Measurements from ENCODE around the gene CHCT1. TPM values are rescaled to one million over a fixed set of nuclear protein-coding genes. Genes with fewer than 3 reads are reported as not detected.

CHCT1 gene
- total RNA-seq, 1 experiment from 2014 or later, result not detected

DNA sequence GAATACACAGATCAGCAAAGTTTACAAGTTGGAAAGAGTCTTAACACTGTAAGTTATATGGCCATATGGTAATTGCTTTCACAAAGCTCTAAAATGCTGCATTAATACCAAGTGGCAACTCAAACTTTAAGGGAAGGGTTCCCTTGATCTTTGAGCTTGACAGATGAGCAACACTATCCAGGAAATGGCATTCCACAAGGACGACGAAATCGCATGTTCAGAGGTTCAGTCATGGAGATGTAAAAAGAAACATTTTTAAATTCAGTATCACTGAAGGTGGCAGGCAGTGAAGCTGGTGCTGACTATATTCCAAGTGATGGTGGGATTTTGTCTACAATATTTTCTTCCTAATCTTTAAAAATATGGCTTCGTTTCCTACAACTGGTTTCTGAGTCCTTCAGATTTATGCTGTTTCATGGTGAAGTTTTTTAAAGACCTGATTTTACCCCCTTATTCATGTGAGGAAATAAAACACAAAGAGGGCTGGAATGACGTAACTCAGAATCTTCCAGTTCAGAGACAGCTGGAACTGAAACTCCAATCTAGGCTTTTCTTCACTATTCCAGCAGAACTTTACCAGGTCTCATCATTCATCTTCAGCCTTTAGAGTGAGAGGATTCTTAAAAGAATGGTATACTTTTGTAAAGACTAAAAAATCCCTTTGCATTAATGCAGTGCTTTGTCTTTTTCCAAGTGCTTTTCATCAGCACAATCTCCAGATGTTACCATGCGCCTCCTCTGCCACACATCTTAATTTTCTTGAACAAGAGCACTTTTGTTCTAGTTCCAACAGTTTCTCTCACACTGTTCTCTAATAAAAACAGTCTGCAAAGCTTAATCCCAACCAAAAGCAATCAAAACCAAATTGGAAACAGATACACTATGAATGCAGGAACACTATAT, 20.2 kb downstream of the CHCT1 start:
- no peaks in the 10 kb centered on the region for H3K27me3 ChIP-seq (ENCODE audit: low read length)
- H3K4me1 ChIP-seq (ENCODE audit: low read length), result peaks cover 15% of the 10 kb centered on the region
- H3K27ac ChIP-seq (ENCODE audit: low read length), result no peak overlapping the region
- H3K9me2 ChIP-seq (replicated peaks; ENCODE audit: insufficient read depth, low read length), result no peaks in the 10 kb centered on the region
- H3K4me2 ChIP-seq (ENCODE audit: low read depth, low read length, poor library complexity, severe bottlenecking), result no peak overlapping the region
- no peaks in the 10 kb centered on the region for H3K79me2 ChIP-seq (ENCODE audit: low read length)
- H2AFZ ChIP-seq (ENCODE audit: low read length), result no peak overlapping the region
- H3K9me3 ChIP-seq (ENCODE audit: low read length), result no peaks in the 10 kb centered on the region
- H4K20me1 ChIP-seq (ENCODE audit: insufficient read depth, low read depth, low read length), result no peaks in the 10 kb centered on the region
- no peak for DNase-seq
- H3K36me3 ChIP-seq (ENCODE audit: insufficient read depth, low read length), result peaks cover 13% of the 10 kb centered on the region; the same call in 1 of the 2 replicates
- no peak overlapping the region for H3K9ac ChIP-seq (ENCODE audit: low read length)
- H3K4me3 ChIP-seq (ENCODE audit: low read length), result no peak overlapping the region

DNA sequence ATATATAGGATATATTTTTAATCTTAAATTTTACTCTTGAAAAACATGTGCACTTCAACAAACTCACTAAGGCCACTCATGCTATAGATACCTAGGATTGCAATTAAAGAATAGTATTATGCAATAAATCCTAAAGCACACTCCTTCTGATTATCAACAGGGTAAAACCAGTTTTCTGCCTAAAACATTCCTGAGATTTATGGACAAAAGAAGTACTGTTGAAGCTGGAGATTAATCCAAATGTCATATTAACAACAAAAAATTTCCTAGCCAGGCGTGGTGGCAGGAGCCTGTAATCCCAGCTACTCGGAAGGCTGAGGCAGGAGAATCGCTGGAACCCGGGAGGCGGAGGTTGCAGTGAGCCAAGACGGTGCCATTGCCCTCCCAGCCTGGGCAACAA, 21.4 kb downstream of the CHCT1 start:
- H3K79me2 ChIP-seq (ENCODE audit: low read length), result no peaks in the 10 kb centered on the region
- no peak overlapping the region for H3K9ac ChIP-seq (ENCODE audit: low read length)
- DNase-seq, result no peak

DNA sequence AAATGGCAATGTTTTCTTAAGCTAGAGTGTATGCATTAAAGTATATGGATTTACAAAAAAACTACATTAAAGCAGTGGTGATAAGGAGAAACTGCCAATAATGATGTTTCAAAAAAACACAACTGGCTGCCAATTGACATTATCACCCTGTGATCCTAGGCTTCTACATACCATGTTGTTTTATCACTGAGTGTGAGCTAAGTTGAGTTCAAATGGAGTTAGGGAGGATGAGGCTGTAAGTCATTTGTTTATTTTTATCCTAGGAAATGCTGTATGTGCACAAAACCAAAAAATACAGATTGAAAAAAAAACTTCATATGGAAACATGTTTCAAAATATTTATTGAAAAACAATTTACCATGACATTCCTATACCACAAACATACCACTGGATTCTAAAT, 22.9 kb downstream of the CHCT1 start:
- H3K27ac ChIP-seq (ENCODE audit: low read length), result no peak overlapping the region
- H3K4me2 ChIP-seq (ENCODE audit: low read depth, low read length, poor library complexity, severe bottlenecking), result no peak overlapping the region
- H4K20me1 ChIP-seq (ENCODE audit: insufficient read depth, low read depth, low read length), result no peaks in the 10 kb centered on the region
- peaks cover 13% of the 10 kb centered on the region; the same call in 1 of the 2 replicates for H3K36me3 ChIP-seq (ENCODE audit: insufficient read depth, low read length)
- no peak overlapping the region for H3K9ac ChIP-seq (ENCODE audit: low read length)
- DNase-seq, result no peak
- H3K9me3 ChIP-seq (ENCODE audit: low read length), result no peaks in the 10 kb centered on the region
- no peak overlapping the region for H2AFZ ChIP-seq (ENCODE audit: low read length)
- H3K4me3 ChIP-seq (ENCODE audit: low read length), result no peak overlapping the region
- no peaks in the 10 kb centered on the region for H3K79me2 ChIP-seq (ENCODE audit: low read length)
- H3K27me3 ChIP-seq (ENCODE audit: low read length), result no peaks in the 10 kb centered on the region
- H3K4me1 ChIP-seq (ENCODE audit: low read length), result peaks cover 9% of the 10 kb centered on the region
- H3K9me2 ChIP-seq (replicated peaks; ENCODE audit: insufficient read depth, low read length), result no peaks in the 10 kb centered on the region

More for the DNA sequence above, 21.4 kb downstream of the CHCT1 start:
- Histone ChIP-seq H2AFZ (ENCODE audit: low read length) (no peak overlapping the region), H3K9me2 (replicated peaks; ENCODE audit: insufficient read depth, low read length) (no peaks in the 10 kb centered on the region), H3K36me3 (ENCODE audit: insufficient read depth, low read length) (peaks cover 13% of the 10 kb centered on the region; the same call in 1 of the 2 replicates), H3K9me3 (ENCODE audit: low read length) (no peaks in the 10 kb centered on the region), H3K4me2 (ENCODE audit: low read depth, low read length, poor library complexity, severe bottlenecking) (no peak overlapping the region), H3K4me3 (ENCODE audit: low read length) (no peak overlapping the region), H3K27me3 (ENCODE audit: low read length) (no peaks in the 10 kb centered on the region), H4K20me1 (ENCODE audit: insufficient read depth, low read depth, low read length) (no peaks in the 10 kb centered on the region), H3K4me1 (ENCODE audit: low read length) (peaks cover 9% of the 10 kb centered on the region), H3K27ac (ENCODE audit: low read length) (no peak overlapping the region)

DNA sequence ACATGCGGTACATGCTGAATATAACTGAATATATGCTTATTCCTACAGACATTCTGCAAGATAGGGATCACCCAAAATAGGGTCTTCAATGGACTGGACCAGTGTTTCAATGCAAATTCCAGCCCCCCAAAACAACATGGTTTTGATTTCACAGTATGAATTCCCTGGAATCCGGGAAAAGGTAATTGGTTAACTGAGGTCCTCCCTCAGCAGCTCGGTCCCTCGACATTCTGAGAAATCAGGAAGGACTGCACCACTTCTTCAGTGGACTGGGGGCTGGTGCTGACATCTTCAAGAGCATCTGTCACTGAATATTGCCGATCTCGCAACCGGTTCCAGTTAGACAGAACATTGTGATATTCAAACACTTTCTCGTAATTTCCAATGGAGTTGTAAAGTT, 25.1 kb downstream of the CHCT1 start:
- no peak overlapping the region for H3K4me3 ChIP-seq (ENCODE audit: low read length)
- H3K36me3 ChIP-seq (ENCODE audit: insufficient read depth, low read length), result peaks cover 23% of the 10 kb centered on the region; the same call in 1 of the 2 replicates
- H3K4me1 ChIP-seq (ENCODE audit: low read length), result peaks cover 9% of the 10 kb centered on the region
- DNase-seq, result no peak
- H4K20me1 ChIP-seq (ENCODE audit: insufficient read depth, low read depth, low read length), result no peaks in the 10 kb centered on the region
- H3K79me2 ChIP-seq (ENCODE audit: low read length), result no peaks in the 10 kb centered on the region
- no peaks in the 10 kb centered on the region for H3K27me3 ChIP-seq (ENCODE audit: low read length)
- no peaks in the 10 kb centered on the region for H3K9me2 ChIP-seq (replicated peaks; ENCODE audit: insufficient read depth, low read length)
- H3K4me2 ChIP-seq (ENCODE audit: low read depth, low read length, poor library complexity, severe bottlenecking), result no peak overlapping the region
- H3K9ac ChIP-seq (ENCODE audit: low read length), result no peak overlapping the region
- no peaks in the 10 kb centered on the region for H3K9me3 ChIP-seq (ENCODE audit: low read length)
- H2AFZ ChIP-seq (ENCODE audit: low read length), result no peak overlapping the region
- no peak overlapping the region for H3K27ac ChIP-seq (ENCODE audit: low read length)

GRCh38 chr17:60451071-60451470, 28.8 kb downstream of the CHCT1 start:
- Histone ChIP-seq H3K9ac (ENCODE audit: low read length) (no peak overlapping the region), H3K4me3 (ENCODE audit: low read length) (no peak overlapping the region), H3K27ac (ENCODE audit: low read length) (no peak overlapping the region), H2AFZ (ENCODE audit: low read length) (no peak overlapping the region), H3K36me3 (ENCODE audit: insufficient read depth, low read length) (peaks cover 34% of the 10 kb centered on the region; the same call in 1 of the 2 replicates), H3K4me1 (ENCODE audit: low read length) (peaks cover 14% of the 10 kb centered on the region), H4K20me1 (ENCODE audit: insufficient read depth, low read depth, low read length) (no peaks in the 10 kb centered on the region), H3K27me3 (ENCODE audit: low read length) (no peaks in the 10 kb centered on the region), H3K4me2 (ENCODE audit: low read depth, low read length, poor library complexity, severe bottlenecking) (no peak overlapping the region), H3K79me2 (ENCODE audit: low read length) (no peaks in the 10 kb centered on the region), H3K9me2 (replicated peaks; ENCODE audit: insufficient read depth, low read length) (no peaks in the 10 kb centered on the region), H3K9me3 (ENCODE audit: low read length) (no peaks in the 10 kb centered on the region)
- DNase-seq, result no peak

- no peaks in the 10 kb centered on the region for H3K27me3 ChIP-seq (ENCODE audit: low read length)
- peaks cover 27% of the 10 kb centered on the region; the same call in 1 of the 2 replicates for H3K36me3 ChIP-seq (ENCODE audit: insufficient read depth, low read length)
- no peak for DNase-seq
- no peak overlapping the region for H3K4me3 ChIP-seq (ENCODE audit: low read length)
- H3K27ac ChIP-seq (ENCODE audit: low read length), result no peak overlapping the region
- no peak overlapping the region for H3K9ac ChIP-seq (ENCODE audit: low read length)
- H3K9me3 ChIP-seq (ENCODE audit: low read length), result no peaks in the 10 kb centered on the region
- H3K4me1 ChIP-seq (ENCODE audit: low read length), result peaks cover 6% of the 10 kb centered on the region
- no peak overlapping the region for H3K4me2 ChIP-seq (ENCODE audit: low read depth, low read length, poor library complexity, severe bottlenecking)
- no peaks in the 10 kb centered on the region for H3K9me2 ChIP-seq (replicated peaks; ENCODE audit: insufficient read depth, low read length)
- no peak overlapping the region for H2AFZ ChIP-seq (ENCODE audit: low read length)
- H4K20me1 ChIP-seq (ENCODE audit: insufficient read depth, low read depth, low read length), result no peaks in the 10 kb centered on the region
- H3K79me2 ChIP-seq (ENCODE audit: low read length), result no peaks in the 10 kb centered on the region
These were observed 29.7 kb downstream of the CHCT1 start for GRCh38 chr17:60451965-60452364.

DNA sequence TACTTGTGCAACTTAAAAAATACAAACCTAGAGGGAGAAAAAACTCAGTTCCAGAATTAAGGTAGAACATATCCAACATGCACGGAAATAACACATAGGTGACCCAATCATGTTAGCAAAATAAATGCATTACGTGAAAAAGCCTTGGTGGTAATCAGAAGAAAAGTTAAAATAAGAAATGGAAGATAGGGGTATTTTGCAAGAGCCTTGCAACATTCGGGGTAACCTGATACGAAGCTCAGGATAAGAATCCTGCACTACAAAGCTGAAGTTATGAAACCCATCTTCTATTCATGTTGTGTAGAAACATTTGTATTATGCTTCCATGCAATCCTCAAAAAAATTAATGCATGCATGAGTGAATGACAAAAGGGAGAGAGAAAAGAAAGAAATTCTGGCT, 33.1 kb downstream of the CHCT1 start:
- Histone ChIP-seq H3K4me1 (ENCODE audit: low read length) (peaks cover 4% of the 10 kb centered on the region; the same call in 1 of the 2 replicates), H3K4me3 (ENCODE audit: low read length) (no peak overlapping the region), H3K36me3 (ENCODE audit: insufficient read depth, low read length) (peaks cover 35% of the 10 kb centered on the region; the same call in 1 of the 2 replicates), H3K9me3 (ENCODE audit: low read length) (no peaks in the 10 kb centered on the region), H3K9me2 (replicated peaks; ENCODE audit: insufficient read depth, low read length) (no peaks in the 10 kb centered on the region), H3K4me2 (ENCODE audit: low read depth, low read length, poor library complexity, severe bottlenecking) (no peak overlapping the region), H3K27ac (ENCODE audit: low read length) (no peak overlapping the region), H4K20me1 (ENCODE audit: insufficient read depth, low read depth, low read length) (no peaks in the 10 kb centered on the region), H3K27me3 (ENCODE audit: low read length) (no peaks in the 10 kb centered on the region), H3K9ac (ENCODE audit: low read length) (no peak overlapping the region), H3K79me2 (ENCODE audit: low read length) (no peaks in the 10 kb centered on the region), H2AFZ (ENCODE audit: low read length) (no peak overlapping the region)
- DNase-seq, result no peak

GRCh38 chr17:60457148-60457547, 34.9 kb downstream of the CHCT1 start:
- H3K27me3 ChIP-seq (ENCODE audit: low read length), result no peaks in the 10 kb centered on the region
- H3K9me2 ChIP-seq (replicated peaks; ENCODE audit: insufficient read depth, low read length), result no peaks in the 10 kb centered on the region
- peaks cover 3% of the 10 kb centered on the region; the same call in 1 of the 2 replicates for H3K79me2 ChIP-seq (ENCODE audit: low read length)
- H3K4me2 ChIP-seq (ENCODE audit: low read depth, low read length, poor library complexity, severe bottlenecking), result no peak overlapping the region
- H3K9ac ChIP-seq (ENCODE audit: low read length), result no peak overlapping the region
- no peaks in the 10 kb centered on the region for H4K20me1 ChIP-seq (ENCODE audit: insufficient read depth, low read depth, low read length)
- no peak overlapping the region for H3K4me3 ChIP-seq (ENCODE audit: low read length)
- H3K27ac ChIP-seq (ENCODE audit: low read length), result no peak overlapping the region
- H3K9me3 ChIP-seq (ENCODE audit: low read length), result no peaks in the 10 kb centered on the region
- peaks cover 41% of the 10 kb centered on the region; the same call in 1 of the 2 replicates for H3K36me3 ChIP-seq (ENCODE audit: insufficient read depth, low read length)
- peaks cover 4% of the 10 kb centered on the region; the same call in 1 of the 2 replicates for H3K4me1 ChIP-seq (ENCODE audit: low read length)
- no peak for DNase-seq
- H2AFZ ChIP-seq (ENCODE audit: low read length), result no peak overlapping the region

Data from Karpas-422 (cell line).